Gastrocnemius medialis (tissue), 4 donors: ENCODE data around the gene GAB2.

Source experiments
- POLR2A ChIP-seq, 2 donors: fragments of 450-650 bp; IDR thresholded peaks; one replicate each; pipeline ENCODE4 v1.6.1; 2017; ENCODE audit warnings: antibody characterized with exemption in 2 of 2, mild to moderate bottlenecking in 2 of 2, moderate library complexity in 2 of 2
- TF ChIP-seq, protein P1 (sequence below), 5 experiments: fragments of 450-650 bp in 3 of 5; fragments of 200-600 bp in 2 of 5; sonication (generic) in 2 of 5; IDR thresholded peaks in 4 of 5; conservative IDR thresholded peaks in 1 of 5; 1 replicate in 4 of 5; 2 replicates in 1 of 5; pipeline ENCODE4 v1.5.1; 2016 to 2019; ENCODE audit warnings: antibody characterized with exemption in 5 of 5, mild to moderate bottlenecking in 3 of 5, moderate library complexity in 3 of 5

DNA sequence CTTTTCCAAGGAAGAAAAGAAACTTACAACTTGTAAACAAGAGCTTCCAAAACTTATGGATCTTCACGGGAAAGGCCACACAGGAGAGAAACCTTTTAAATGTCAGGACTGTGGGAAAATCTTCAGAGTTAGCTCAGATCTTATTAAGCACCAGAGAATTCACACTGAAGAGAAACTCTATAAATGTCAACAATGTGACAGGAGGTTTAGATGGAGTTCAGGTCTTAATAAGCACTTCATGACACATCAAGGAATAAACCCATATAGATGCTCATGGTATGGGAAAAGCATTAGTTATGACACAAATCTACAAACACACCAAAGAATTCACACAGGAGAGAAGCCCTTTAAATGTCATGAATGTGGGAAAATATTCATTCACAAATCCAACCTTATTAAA is 32.4 kb downstream of the GAB2 start:
- TF ChIP-seq, protein P1, sequence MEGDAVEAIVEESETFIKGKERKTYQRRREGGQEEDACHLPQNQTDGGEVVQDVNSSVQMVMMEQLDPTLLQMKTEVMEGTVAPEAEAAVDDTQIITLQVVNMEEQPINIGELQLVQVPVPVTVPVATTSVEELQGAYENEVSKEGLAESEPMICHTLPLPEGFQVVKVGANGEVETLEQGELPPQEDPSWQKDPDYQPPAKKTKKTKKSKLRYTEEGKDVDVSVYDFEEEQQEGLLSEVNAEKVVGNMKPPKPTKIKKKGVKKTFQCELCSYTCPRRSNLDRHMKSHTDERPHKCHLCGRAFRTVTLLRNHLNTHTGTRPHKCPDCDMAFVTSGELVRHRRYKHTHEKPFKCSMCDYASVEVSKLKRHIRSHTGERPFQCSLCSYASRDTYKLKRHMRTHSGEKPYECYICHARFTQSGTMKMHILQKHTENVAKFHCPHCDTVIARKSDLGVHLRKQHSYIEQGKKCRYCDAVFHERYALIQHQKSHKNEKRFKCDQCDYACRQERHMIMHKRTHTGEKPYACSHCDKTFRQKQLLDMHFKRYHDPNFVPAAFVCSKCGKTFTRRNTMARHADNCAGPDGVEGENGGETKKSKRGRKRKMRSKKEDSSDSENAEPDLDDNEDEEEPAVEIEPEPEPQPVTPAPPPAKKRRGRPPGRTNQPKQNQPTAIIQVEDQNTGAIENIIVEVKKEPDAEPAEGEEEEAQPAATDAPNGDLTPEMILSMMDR (IDR thresholded peaks at IDR 0.05 in 4 of 5, conservative IDR thresholded peaks at IDR 0.05 in 1 of 5), result no peak
- TF ChIP-seq POLR2A (IDR thresholded peaks at IDR 0.05), result no peak
